Calu3 (cell line): Measurements from ENCODE around the gene CYB5R4. TPM values are rescaled to one million over a fixed set of nuclear protein-coding genes. Genes with fewer than 3 reads are reported as not detected.

Source experiments
- BruUV-seq: library from RNA; stranded (reverse); fragments of 400-500 nt; replicated peaks from 2 replicates; lab custom pipeline; 2021; lab: Mats Ljungman, UMichigan
- CTCF ChIA-PET: fragments of 300-600 bp; sonication (Branson Sonifier 250); formaldehyde crosslinking; loops from one replicate; lab custom pipeline; 2022; ENCODE audit warnings: antibody characterized with exemption; lab: Charles Lee
- DNase-seq: peaks from one replicate; pipeline ENCODE4 v3.0.0; 2022
- H3K27ac Mint-ChIP-seq: one replicate; pipeline ENCODE4 v1.8.0; 2022; ENCODE audit warnings: mixed read lengths; ENCODE audit not compliant: unreplicated experiment
- H3K27me3 Mint-ChIP-seq: one replicate; pipeline ENCODE4 v1.8.0; 2022; ENCODE audit warnings: mixed read lengths; ENCODE audit not compliant: unreplicated experiment
- H3K36me3 Mint-ChIP-seq: one replicate; pipeline ENCODE4 v1.8.0; 2022; ENCODE audit warnings: mild to moderate bottlenecking, moderate library complexity, mixed read lengths; ENCODE audit not compliant: insufficient read depth, unreplicated experiment
- H3K4me1 Mint-ChIP-seq: one replicate; pipeline ENCODE4 v1.8.0; 2022; ENCODE audit warnings: mild to moderate bottlenecking, low read depth, mixed read lengths; ENCODE audit not compliant: unreplicated experiment
- H3K4me3 Mint-ChIP-seq: one replicate; pipeline ENCODE4 v1.8.0; 2022; ENCODE audit warnings: mild to moderate bottlenecking, low read depth, moderate library complexity, mixed read lengths; ENCODE audit not compliant: unreplicated experiment
- H3K9me3 Mint-ChIP-seq: one replicate; pipeline ENCODE4 v1.8.0; 2022; ENCODE audit warnings: low read depth, mixed read lengths; ENCODE audit not compliant: unreplicated experiment
- intact Hi-C: fragments of 100-400 bp; cut with micrococcal nuclease; formaldehyde crosslinking; loops from one replicate; pipeline ENCODE4 v1.10.0; 2022; ENCODE audit not compliant: unreplicated experiment
- total RNA-seq: library from RNA; stranded (reverse); gene quantifications from 2 replicates; pipeline ENCODE4 v1.2.3, GENCODE V29; 2022
- TF ChIP-seq, protein P1 (sequence below): fragments of 200-600 bp; IDR thresholded peaks from one replicate; pipeline ENCODE4 v1.8.0; 2022; ENCODE audit warnings: antibody characterized with exemption; ENCODE audit not compliant: unreplicated experiment

CYB5R4 gene
- total RNA-seq, 1 experiment from 2014 or later: 28.3 TPM

DNA sequence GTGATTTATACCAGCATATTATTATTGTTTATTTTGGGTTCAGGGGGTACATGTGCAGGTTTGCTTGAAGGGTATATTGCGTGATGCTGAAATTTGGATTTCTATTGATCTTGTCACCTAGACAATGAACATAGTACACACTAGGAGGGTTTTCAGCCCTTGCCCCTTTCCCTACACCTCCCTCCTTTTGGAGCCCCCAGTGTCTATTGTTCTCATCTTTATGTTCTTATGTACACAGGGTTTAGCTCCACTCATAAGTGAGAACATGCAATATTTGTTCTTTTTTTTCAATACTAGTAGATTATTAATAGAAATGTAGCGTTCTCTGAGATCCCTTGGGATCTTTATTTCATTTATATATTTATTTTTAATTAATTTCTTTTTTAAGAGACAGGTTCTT, 94.9 kb downstream of the CYB5R4 start:
- Mint-ChIP-seq H3K4me3 (no peak overlapping the region), H3K36me3 (no peaks in the 10 kb centered on the region), H3K27me3 (no peaks in the 10 kb centered on the region), H3K27ac (no peak overlapping the region), H3K9me3 (no peaks in the 10 kb centered on the region), H3K4me1 (no peaks in the 10 kb centered on the region)
- CTCF ChIA-PET: no interaction called here
- TF ChIP-seq, protein P1, sequence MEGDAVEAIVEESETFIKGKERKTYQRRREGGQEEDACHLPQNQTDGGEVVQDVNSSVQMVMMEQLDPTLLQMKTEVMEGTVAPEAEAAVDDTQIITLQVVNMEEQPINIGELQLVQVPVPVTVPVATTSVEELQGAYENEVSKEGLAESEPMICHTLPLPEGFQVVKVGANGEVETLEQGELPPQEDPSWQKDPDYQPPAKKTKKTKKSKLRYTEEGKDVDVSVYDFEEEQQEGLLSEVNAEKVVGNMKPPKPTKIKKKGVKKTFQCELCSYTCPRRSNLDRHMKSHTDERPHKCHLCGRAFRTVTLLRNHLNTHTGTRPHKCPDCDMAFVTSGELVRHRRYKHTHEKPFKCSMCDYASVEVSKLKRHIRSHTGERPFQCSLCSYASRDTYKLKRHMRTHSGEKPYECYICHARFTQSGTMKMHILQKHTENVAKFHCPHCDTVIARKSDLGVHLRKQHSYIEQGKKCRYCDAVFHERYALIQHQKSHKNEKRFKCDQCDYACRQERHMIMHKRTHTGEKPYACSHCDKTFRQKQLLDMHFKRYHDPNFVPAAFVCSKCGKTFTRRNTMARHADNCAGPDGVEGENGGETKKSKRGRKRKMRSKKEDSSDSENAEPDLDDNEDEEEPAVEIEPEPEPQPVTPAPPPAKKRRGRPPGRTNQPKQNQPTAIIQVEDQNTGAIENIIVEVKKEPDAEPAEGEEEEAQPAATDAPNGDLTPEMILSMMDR: no peak
- no TSS peak for BruUV-seq
- DNase-seq: no peak
- intact Hi-C loops: no loop called here

DNA sequence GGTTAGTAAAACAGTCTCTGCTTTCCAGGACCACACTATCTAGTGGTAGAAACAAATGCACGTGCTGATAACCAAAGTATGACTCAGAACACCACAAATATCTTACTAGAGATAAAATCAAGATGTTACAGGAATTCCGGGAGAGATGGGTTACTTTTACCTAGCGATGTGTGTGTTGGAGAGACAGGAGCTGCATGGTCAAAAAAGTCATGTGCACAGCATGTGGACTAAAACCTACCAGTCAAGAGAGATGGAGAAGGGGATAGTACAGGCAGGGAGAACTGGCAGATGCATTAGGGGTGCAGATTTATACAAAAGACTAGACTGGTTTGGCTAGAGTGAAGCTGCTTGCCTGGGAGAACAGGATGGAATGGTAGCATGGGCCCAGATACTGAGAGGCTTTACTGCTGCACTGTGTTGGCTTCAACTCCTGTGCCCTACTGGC, 98.8 kb downstream of the CYB5R4 start:
- Mint-ChIP-seq H3K9me3 (no peaks in the 10 kb centered on the region), H3K4me1 (no peaks in the 10 kb centered on the region), H3K27me3 (no peaks in the 10 kb centered on the region), H3K4me3 (no peak overlapping the region), H3K27ac (no peak overlapping the region), H3K36me3 (no peaks in the 10 kb centered on the region)
- DNase-seq: no peak
- no TSS peak for BruUV-seq
- TF ChIP-seq, protein P1: no peak
- CTCF ChIA-PET: interaction anchor here (0.7 kb wide), 1 partner anchor 12 kb away, joined by 3 read pairs; no protein-coding TSS in a partner anchor
- intact Hi-C loops: no loop called here

DNA sequence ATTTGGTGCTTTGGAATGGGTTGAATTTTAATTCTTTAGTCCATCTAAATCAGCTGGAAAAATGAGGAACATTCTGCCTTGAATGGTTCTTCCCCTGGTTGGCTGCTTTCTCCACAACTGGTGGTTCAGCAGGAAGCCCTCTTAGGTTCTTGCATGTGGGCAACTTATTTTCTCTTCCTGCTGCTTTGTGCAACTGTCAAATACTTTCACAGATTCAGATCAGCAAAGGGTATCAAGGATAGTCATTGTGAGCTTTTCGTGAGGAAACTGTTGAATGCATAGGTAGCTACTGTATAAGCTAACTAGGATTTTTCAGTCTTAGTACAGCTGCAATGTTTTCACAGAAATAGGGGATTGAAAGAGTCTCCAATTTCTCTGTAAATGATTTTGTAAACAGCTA, 101.2 kb downstream of the CYB5R4 start:
- TF ChIP-seq, protein P1: no peak
- Mint-ChIP-seq H3K4me3 (no peak overlapping the region), H3K27me3 (no peaks in the 10 kb centered on the region), H3K9me3 (peaks cover 6% of the 10 kb centered on the region), H3K36me3 (peaks cover 3% of the 10 kb centered on the region), H3K27ac (no peak overlapping the region), H3K4me1 (no peaks in the 10 kb centered on the region)
- BruUV-seq: no TSS peak
- CTCF ChIA-PET: no interaction called here
- no peak for DNase-seq
- intact Hi-C loops: no loop called here

DNA sequence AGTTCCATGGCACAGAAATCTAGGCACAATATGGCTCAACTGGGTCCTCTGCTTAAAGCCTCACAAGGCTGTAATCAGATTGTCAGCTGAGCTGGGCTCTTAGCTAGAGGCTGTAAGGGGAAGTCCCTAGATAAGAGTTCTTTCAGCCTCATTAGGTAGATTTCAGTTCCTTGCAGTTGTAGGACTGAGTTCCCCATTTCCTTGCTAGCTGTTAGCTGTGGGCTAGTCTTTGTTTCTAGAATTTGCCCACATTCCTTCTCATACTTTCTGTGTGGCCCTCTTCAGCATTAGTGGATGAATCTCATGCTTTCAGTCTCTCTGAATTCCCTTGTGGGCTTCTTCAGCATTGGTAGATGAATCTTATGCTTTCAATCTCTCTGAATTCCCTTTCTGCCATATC, 103.1 kb downstream of the CYB5R4 start:
- no peaks in the 10 kb centered on the region for H3K27me3 Mint-ChIP-seq
- no peaks in the 10 kb centered on the region for H3K4me1 Mint-ChIP-seq
- no TSS peak for BruUV-seq
- CTCF ChIA-PET: no interaction called here
- H3K36me3 Mint-ChIP-seq: peaks cover 3% of the 10 kb centered on the region
- H3K4me3 Mint-ChIP-seq: no peak overlapping the region
- H3K9me3 Mint-ChIP-seq: peaks cover 6% of the 10 kb centered on the region
- intact Hi-C loops: no loop called here
- no peak for DNase-seq
- TF ChIP-seq, protein P1: no peak
- no peak overlapping the region for H3K27ac Mint-ChIP-seq
